ENCODE data around the gene HOGA1. TPM values are rescaled to one million over a fixed set of nuclear protein-coding genes. Genes with fewer than 3 reads are reported as not detected.
"Not testable (repeated sequence)": the region's sequence is repeated elsewhere in the genome, so short reads cannot be mapped to it uniquely, and the experiment has no call there.

Gene HOGA1
- total RNA-seq, 2 experiments from 2014 or later, result not detected

- H3K4me3 Mint-ChIP-seq, result peak overlapping the region; percentile 95
- H3K36me3 Mint-ChIP-seq (ENCODE audit: low read depth), result peaks cover 26% of the 10 kb centered on the region
- no peaks in the 10 kb centered on the region for H3K27me3 Mint-ChIP-seq
- H3K9me3 Mint-ChIP-seq, result no peaks in the 10 kb centered on the region
- peaks cover 23% of the 10 kb centered on the region for H3K4me1 Mint-ChIP-seq
- peak; percentile 24 for DNase-seq
- CTCF ChIA-PET, result interaction anchor here (1.0 to 2.6 kb wide), 4 partner anchors 8 to 45 kb away, joined by 3 to 11 read pairs (median 4); partner anchors contain the start of gene AVPI1
- POLR2A ChIA-PET, result interaction anchor here (0.6 to 2.3 kb wide), 13 partner anchors 8 to 494 kb away, joined by 3 to 13 read pairs (median 3); partner anchors contain the start of genes AVPI1, R3HCC1L and ZFYVE27
- peak overlapping the region; percentile 81 for H3K27ac Mint-ChIP-seq
Measured at GRCh38 chr10:97640868-97641811, 57.0 kb downstream of the HOGA1 start.

- Mint-ChIP-seq H3K4me3 (peak overlapping the region; percentile 19), H3K36me3 (ENCODE audit: low read depth) (peaks cover 29% of the 10 kb centered on the region), H3K4me1 (peaks cover 27% of the 10 kb centered on the region)
- DNase-seq, CTCF ChIA-PET, H3K9me3 Mint-ChIP-seq, H3K27me3 Mint-ChIP-seq, H3K27ac Mint-ChIP-seq: not testable (repeated sequence)
- POLR2A ChIA-PET, result interaction anchor here (0.7 kb wide), 1 partner anchor 37 kb away, joined by 3 read pairs; no protein-coding TSS in a partner anchor
Measured at GRCh38 chr10:97642471-97643159, 58.4 kb downstream of the HOGA1 start.

- H3K27me3 Mint-ChIP-seq, result no peaks in the 10 kb centered on the region
- ChIA-PET POLR2A (no interaction called here), CTCF (no interaction called here)
- DNase-seq, result no peak
- no peak overlapping the region for H3K4me3 Mint-ChIP-seq
- no peaks in the 10 kb centered on the region for H3K9me3 Mint-ChIP-seq
- H3K4me1 Mint-ChIP-seq, result peaks cover 32% of the 10 kb centered on the region
- H3K27ac Mint-ChIP-seq, result peak overlapping the region; percentile 21
- H3K36me3 Mint-ChIP-seq (ENCODE audit: low read depth), result peaks cover 31% of the 10 kb centered on the region
Measured at GRCh38 chr10:97643441-97643985, 59.3 kb downstream of the HOGA1 start.

- H3K4me1 Mint-ChIP-seq, result peaks cover 43% of the 10 kb centered on the region
- POLR2A ChIA-PET, result no interaction called here
- DNase-seq, result no peak
- H3K27me3 Mint-ChIP-seq, result no peaks in the 10 kb centered on the region
- no peak overlapping the region for H3K4me3 Mint-ChIP-seq
- peaks cover 31% of the 10 kb centered on the region for H3K36me3 Mint-ChIP-seq (ENCODE audit: low read depth)
- no peak overlapping the region for H3K27ac Mint-ChIP-seq
- H3K9me3 Mint-ChIP-seq, result no peaks in the 10 kb centered on the region
- CTCF ChIA-PET, result interaction anchor here (1.4 kb wide), 1 partner anchor 57 kb away, joined by 4 read pairs; no protein-coding TSS in a partner anchor
Measured at GRCh38 chr10:97644936-97645335, 60.7 kb downstream of the HOGA1 start.

- H3K27me3 Mint-ChIP-seq, result no peaks in the 10 kb centered on the region
- no peak overlapping the region for H3K27ac Mint-ChIP-seq
- H3K9me3 Mint-ChIP-seq, result no peaks in the 10 kb centered on the region
- CTCF ChIA-PET, result interaction anchor here (1.0 kb wide), 1 partner anchor 62 kb away, joined by 3 read pairs; no protein-coding TSS in a partner anchor
- peaks cover 32% of the 10 kb centered on the region for H3K36me3 Mint-ChIP-seq (ENCODE audit: low read depth)
- POLR2A ChIA-PET, result interaction anchor here (0.9 kb wide), 1 partner anchor 30 kb away, joined by 3 read pairs; no protein-coding TSS in a partner anchor
- DNase-seq, result no peak
- H3K4me1 Mint-ChIP-seq, result peaks cover 31% of the 10 kb centered on the region
- H3K4me3 Mint-ChIP-seq, result no peak overlapping the region
Measured at GRCh38 chr10:97647556-97647955, 63.4 kb downstream of the HOGA1 start.

GRCh38 chr10:97648562-97649404 lies 64.6 kb downstream of the HOGA1 start:
- Mint-ChIP-seq H3K4me3 (no peak overlapping the region), H3K36me3 (ENCODE audit: low read depth) (peaks cover 37% of the 10 kb centered on the region), H3K4me1 (peaks cover 22% of the 10 kb centered on the region), H3K27ac (peak overlapping the region; percentile 76), H3K27me3 (no peaks in the 10 kb centered on the region), H3K9me3 (no peaks in the 10 kb centered on the region)
- DNase-seq, result peak; percentile 46
- ChIA-PET POLR2A (interaction anchor here (0.9 to 1.9 kb wide), 3 partner anchors 9 to 12 kb away, joined by 3 to 9 read pairs (median 3); partner anchors contain the start of gene PI4K2A), CTCF (interaction anchor here (0.7 kb wide), 2 partner anchors 9 to 27 kb away, joined by 3 read pairs; partner anchors contain the start of gene PI4K2A)

GRCh38 chr10:97649405-97649750 lies 65.2 kb downstream of the HOGA1 start:
- POLR2A ChIA-PET, result interaction anchor here (0.9 to 1.9 kb wide), 3 partner anchors 9 to 13 kb away, joined by 3 to 9 read pairs (median 3); partner anchors contain the start of gene PI4K2A
- CTCF ChIA-PET, result interaction anchor here (0.7 kb wide), 1 partner anchor 9 kb away, joined by 3 read pairs; the partner anchor contains the start of gene PI4K2A
- H3K27ac Mint-ChIP-seq, result peak overlapping the region; percentile 76

GRCh38 chr10:97650726-97651125 lies 66.5 kb downstream of the HOGA1 start:
- POLR2A ChIA-PET, result no interaction called here
- no peak for DNase-seq
- Mint-ChIP-seq H3K9me3 (no peaks in the 10 kb centered on the region), H3K27me3 (no peaks in the 10 kb centered on the region), H3K36me3 (ENCODE audit: low read depth) (peaks cover 30% of the 10 kb centered on the region), H3K4me1 (peaks cover 22% of the 10 kb centered on the region), H3K4me3 (no peak overlapping the region), H3K27ac (no peak overlapping the region)
- CTCF ChIA-PET, result no interaction called here

More at GRCh38 chr10:97649405-97649750, 65.2 kb downstream of the HOGA1 start:
- not testable (repeated sequence) for DNase-seq, H3K4me3 Mint-ChIP-seq, H3K9me3 Mint-ChIP-seq, H3K27me3 Mint-ChIP-seq
- H3K36me3 Mint-ChIP-seq (ENCODE audit: low read depth), result peaks cover 39% of the 10 kb centered on the region
- H3K4me1 Mint-ChIP-seq, result peaks cover 22% of the 10 kb centered on the region

GRCh38 chr10:97651773-97652172 lies 67.6 kb downstream of the HOGA1 start:
- Mint-ChIP-seq H3K4me3 (no peak overlapping the region), H3K9me3 (no peaks in the 10 kb centered on the region), H3K36me3 (ENCODE audit: low read depth) (peaks cover 34% of the 10 kb centered on the region), H3K27me3 (no peaks in the 10 kb centered on the region), H3K27ac (no peak overlapping the region), H3K4me1 (peaks cover 22% of the 10 kb centered on the region)
- POLR2A ChIA-PET, result no interaction called here
- CTCF ChIA-PET, result no interaction called here
- DNase-seq, result no peak

GRCh38 chr10:97656777-97657176 lies 72.6 kb downstream of the HOGA1 start:
- Mint-ChIP-seq H3K27ac (no peak overlapping the region), H3K9me3 (no peaks in the 10 kb centered on the region), H3K4me3 (no peak overlapping the region), H3K36me3 (ENCODE audit: low read depth) (peaks cover 42% of the 10 kb centered on the region), H3K4me1 (no peaks in the 10 kb centered on the region), H3K27me3 (no peaks in the 10 kb centered on the region)
- no peak for DNase-seq
- ChIA-PET CTCF (no interaction called here), POLR2A (interaction anchor here (1.3 kb wide), 1 partner anchor 18 kb away, joined by 3 read pairs; no protein-coding TSS in a partner anchor)

- Mint-ChIP-seq H3K4me3 (no peak overlapping the region), H3K27ac (no peak overlapping the region), H3K36me3 (ENCODE audit: low read depth) (peaks cover 41% of the 10 kb centered on the region), H3K9me3 (no peaks in the 10 kb centered on the region), H3K27me3 (no peaks in the 10 kb centered on the region), H3K4me1 (no peaks in the 10 kb centered on the region)
- POLR2A ChIA-PET, result no interaction called here
- no peak for DNase-seq
- CTCF ChIA-PET, result no interaction called here
Measured at GRCh38 chr10:97659589-97659988, 75.4 kb downstream of the HOGA1 start.
